HepG2 (cell line): ENCODE results near the gene SHQ1. TPM values are rescaled to one million over a fixed set of nuclear protein-coding genes. Genes with fewer than 3 reads are reported as not detected.

Experiments
- ARID2 ChIP-seq: sonication (generic); formaldehyde crosslinking; IDR thresholded peaks from 2 replicates; pipeline ENCODE4 v1.8.1; 2022; ENCODE audit warnings: mild to moderate bottlenecking, missing genetic modification reagents, borderline replicate concordance
- CEBPB ChIP-seq: IDR thresholded peaks from 2 replicates; pipeline ENCODE4 v1.6.1; 2011; ENCODE audit warnings: low read depth, low read length, improper control_type of control experiment, borderline replicate concordance
- EHMT2 ChIP-seq: fragments of 200-600 bp; sonication (generic); IDR thresholded peaks from 2 replicates; pipeline ENCODE4 v1.7.0; 2017; ENCODE audit warnings: antibody characterized with exemption, low read depth, low read length, borderline replicate concordance
- ERF ChIP-seq: IDR thresholded peaks from 2 replicates; pipeline ENCODE4 v1.6.1; 2018; ENCODE audit warnings: missing biosample characterization, missing genetic modification reagents
- MXI1 ChIP-seq: IDR thresholded peaks from 3 replicates; pipeline ENCODE4 v1.6.1; 2012; ENCODE audit warnings: low read depth, low read length, inconsistent platforms, borderline replicate concordance
- NRL ChIP-seq: sonication (generic); formaldehyde crosslinking; IDR thresholded peaks from 2 replicates; pipeline ENCODE4 v1.5.0; 2020; ENCODE audit warnings: missing genetic modification reagents, mild to moderate bottlenecking, moderate library complexity, borderline replicate concordance
- PHF21A ChIP-seq: sonication (generic); formaldehyde crosslinking; IDR thresholded peaks from 2 replicates; pipeline ENCODE4 v1.5.0; 2020; ENCODE audit warnings: mild to moderate bottlenecking, missing genetic modification reagents
- POLR2A ChIP-seq, 2 experiments: IDR thresholded peaks; 2 replicates each; pipeline ENCODE4 v1.6.1; 2011; ENCODE audit warnings: low read depth in 2 of 2, low read length in 2 of 2, mild to moderate bottlenecking in 1 of 2, moderate library complexity in 1 of 2; ENCODE audit not compliant: insufficient read depth in 1 of 2
- PRPF4 ChIP-seq: fragments of 200-400 bp; formaldehyde crosslinking; IDR thresholded peaks from 2 replicates; pipeline ENCODE4 v1.6.1; 2016; ENCODE audit warnings: low read length, low read depth; ENCODE audit not compliant: poor library complexity, severe bottlenecking
- SAP130 ChIP-seq: IDR thresholded peaks from 2 replicates; pipeline ENCODE4 v1.6.1; 2016; ENCODE audit warnings: low read depth
- SKI ChIP-seq: fragments of 450-650 bp; IDR thresholded peaks from one replicate; pipeline ENCODE4 v1.6.1; 2018; ENCODE audit warnings: mild to moderate bottlenecking; ENCODE audit not compliant: partially characterized antibody
- THRA ChIP-seq: sonication (generic); formaldehyde crosslinking; IDR thresholded peaks from 2 replicates; pipeline ENCODE4 v1.4.0; 2020; ENCODE audit warnings: missing genetic modification reagents, borderline replicate concordance
- TOPORS ChIP-seq: sonication (generic); formaldehyde crosslinking; IDR thresholded peaks from 2 replicates; pipeline ENCODE4 v1.8.0; 2023; ENCODE audit warnings: mild to moderate bottlenecking, missing genetic modification reagents
- XRCC5 ChIP-seq: fragments of 200-400 bp; formaldehyde crosslinking; optimal IDR thresholded peaks from 2 replicates; pipeline ENCODE3; 2017; ENCODE audit warnings: mild to moderate bottlenecking, low read length
- ZFP82 ChIP-seq: sonication (generic); formaldehyde crosslinking; IDR thresholded peaks from 2 replicates; pipeline ENCODE4 v1.5.1; 2020; ENCODE audit warnings: mild to moderate bottlenecking, missing genetic modification reagents, borderline replicate concordance
- ZFP90 ChIP-seq: sonication (generic); formaldehyde crosslinking; IDR thresholded peaks from 2 replicates; pipeline ENCODE4 v1.8.0; 2022; ENCODE audit warnings: missing genetic modification reagents, mild to moderate bottlenecking, inconsistent platforms, borderline replicate concordance
- ZNF224 ChIP-seq: sonication (generic); formaldehyde crosslinking; IDR thresholded peaks from 2 replicates; pipeline ENCODE4 v1.5.0; 2020; ENCODE audit warnings: mild to moderate bottlenecking, missing genetic modification reagents
- ZNF326 ChIP-seq: sonication (generic); formaldehyde crosslinking; IDR thresholded peaks from 2 replicates; pipeline ENCODE4 v1.4.0; 2020; ENCODE audit warnings: missing genetic modification reagents, borderline replicate concordance
- ZNF569 ChIP-seq: sonication (generic); formaldehyde crosslinking; IDR thresholded peaks from 2 replicates; pipeline ENCODE4 v1.5.0; 2020; ENCODE audit warnings: mild to moderate bottlenecking, missing genetic modification reagents, moderate library complexity, borderline replicate concordance
- polyA plus RNA-seq, 8 experiments: library from polyadenylated mRNA; depleted of rRNA in 3 of 8; stranded (reverse) in 7 of 8; unstranded in 1 of 8; fragments of >200 nt; fragmentation: Illumina TruSeq in 4 of 8; extraction: Trizol in 4 of 8; gene quantifications; 2 replicates each; pipeline versions ENCODE4 v1.2.1 to v1.2.3, GENCODE V29; 2011 to 2016; ENCODE audit warnings: low read depth in 4 of 8, missing spikeins in 1 of 8, mixed read lengths in 1 of 8; ENCODE audit not compliant: insufficient read depth in 1 of 8
- total RNA-seq, 5 experiments: library from RNA; depleted of rRNA; stranded (reverse); fragments of >200 nt; fragmentation: Illumina TruSeq; extraction: Trizol; gene quantifications; 2 replicates each; pipeline ENCODE4 v1.2.3, GENCODE V29; 2016; ENCODE audit warnings: low read depth in 1 of 5
- TF ChIP-seq, protein P1 (sequence below): sonication (generic); formaldehyde crosslinking; IDR thresholded peaks from 2 replicates; pipeline ENCODE4 v1.4.0; 2020; ENCODE audit warnings: mild to moderate bottlenecking, missing genetic modification reagents
- TF ChIP-seq, protein P2 (sequence below): sonication (generic); IDR thresholded peaks from 2 replicates; pipeline ENCODE4 v1.6.1; 2016; ENCODE audit warnings: low read depth, borderline replicate concordance
- TF ChIP-seq, protein P3 (sequence below): sonication (generic); formaldehyde crosslinking; IDR thresholded peaks from 2 replicates; pipeline ENCODE4 v1.4.0; 2020; ENCODE audit warnings: mild to moderate bottlenecking, missing genetic modification reagents, borderline replicate concordance

The SHQ1 gene
- total and polyA plus RNA-seq, 2 of the 13 experiments (the other 11 are each of a cell fraction or from before 2014, with no cell fraction given): 5.5 to 20.3 TPM

DNA sequence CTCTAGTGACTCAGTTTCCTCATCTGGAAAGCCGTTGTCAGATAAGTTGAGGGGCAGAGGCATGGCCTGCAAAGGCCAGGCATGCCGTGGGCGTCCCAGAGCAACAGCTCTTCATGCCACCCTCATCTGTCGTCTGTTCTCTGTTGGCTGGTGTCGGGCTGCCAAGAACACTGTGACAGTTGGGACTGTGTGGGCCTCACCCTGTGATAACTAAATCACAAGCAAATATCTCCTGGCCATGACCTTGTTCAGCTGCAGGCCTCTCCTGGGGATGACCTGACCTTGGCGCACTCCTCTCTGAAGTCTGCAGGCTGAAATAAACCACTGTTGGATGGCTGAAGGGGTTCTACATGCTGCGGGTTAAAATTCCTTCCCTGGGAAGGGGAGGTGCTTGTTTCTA lies 145.9 kb downstream of the SHQ1 start (continued):
- TF ChIP-seq, protein P1, sequence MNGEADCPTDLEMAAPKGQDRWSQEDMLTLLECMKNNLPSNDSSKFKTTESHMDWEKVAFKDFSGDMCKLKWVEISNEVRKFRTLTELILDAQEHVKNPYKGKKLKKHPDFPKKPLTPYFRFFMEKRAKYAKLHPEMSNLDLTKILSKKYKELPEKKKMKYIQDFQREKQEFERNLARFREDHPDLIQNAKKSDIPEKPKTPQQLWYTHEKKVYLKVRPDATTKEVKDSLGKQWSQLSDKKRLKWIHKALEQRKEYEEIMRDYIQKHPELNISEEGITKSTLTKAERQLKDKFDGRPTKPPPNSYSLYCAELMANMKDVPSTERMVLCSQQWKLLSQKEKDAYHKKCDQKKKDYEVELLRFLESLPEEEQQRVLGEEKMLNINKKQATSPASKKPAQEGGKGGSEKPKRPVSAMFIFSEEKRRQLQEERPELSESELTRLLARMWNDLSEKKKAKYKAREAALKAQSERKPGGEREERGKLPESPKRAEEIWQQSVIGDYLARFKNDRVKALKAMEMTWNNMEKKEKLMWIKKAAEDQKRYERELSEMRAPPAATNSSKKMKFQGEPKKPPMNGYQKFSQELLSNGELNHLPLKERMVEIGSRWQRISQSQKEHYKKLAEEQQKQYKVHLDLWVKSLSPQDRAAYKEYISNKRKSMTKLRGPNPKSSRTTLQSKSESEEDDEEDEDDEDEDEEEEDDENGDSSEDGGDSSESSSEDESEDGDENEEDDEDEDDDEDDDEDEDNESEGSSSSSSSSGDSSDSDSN: peak; percentile 21; the same call in 1 of the 2 replicates
- TF ChIP-seq CEBPB (no peak), EHMT2 (no peak), TOPORS (CRISPR knock-in tag) (0 out of 2 replicates have a peak, but pooled peaks have one; percentile 40), THRA (peak; percentile 83; the same call in 1 of the 2 replicates), SKI (peak; percentile 77), ARID2 (CRISPR knock-in tag) (no peak), ZFP90 (CRISPR knock-in tag) (no peak), ZNF569 (no peak), ZFP82 (CRISPR knock-in tag) (no peak), PHF21A (0 out of 2 replicates have a peak, but pooled peaks have one; percentile 18), ZNF326 (CRISPR knock-in tag) (no peak), SAP130 (CRISPR knock-in tag) (peak; percentile 43; the same call in 1 of the 2 replicates), MXI1 (no peak), PRPF4 (no peak), NRL (CRISPR knock-in tag) (no peak), ERF (CRISPR knock-in tag) (no peak), POLR2A (IDR thresholded peaks at IDR 0.05; ENCODE audit: insufficient read depth in 1 of 2, low read depth in 2 of 2, low read length in 2 of 2) (no peak), ZNF224 (CRISPR knock-in tag) (no peak), XRCC5 (no peak)
- TF ChIP-seq, protein P2, sequence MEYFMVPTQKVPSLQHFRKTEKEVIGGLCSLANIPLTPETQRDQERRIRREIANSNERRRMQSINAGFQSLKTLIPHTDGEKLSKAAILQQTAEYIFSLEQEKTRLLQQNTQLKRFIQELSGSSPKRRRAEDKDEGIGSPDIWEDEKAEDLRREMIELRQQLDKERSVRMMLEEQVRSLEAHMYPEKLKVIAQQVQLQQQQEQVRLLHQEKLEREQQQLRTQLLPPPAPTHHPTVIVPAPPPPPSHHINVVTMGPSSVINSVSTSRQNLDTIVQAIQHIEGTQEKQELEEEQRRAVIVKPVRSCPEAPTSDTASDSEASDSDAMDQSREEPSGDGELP: peak; percentile 60; the same call in 1 of the 2 replicates
- TF ChIP-seq, protein P3, sequence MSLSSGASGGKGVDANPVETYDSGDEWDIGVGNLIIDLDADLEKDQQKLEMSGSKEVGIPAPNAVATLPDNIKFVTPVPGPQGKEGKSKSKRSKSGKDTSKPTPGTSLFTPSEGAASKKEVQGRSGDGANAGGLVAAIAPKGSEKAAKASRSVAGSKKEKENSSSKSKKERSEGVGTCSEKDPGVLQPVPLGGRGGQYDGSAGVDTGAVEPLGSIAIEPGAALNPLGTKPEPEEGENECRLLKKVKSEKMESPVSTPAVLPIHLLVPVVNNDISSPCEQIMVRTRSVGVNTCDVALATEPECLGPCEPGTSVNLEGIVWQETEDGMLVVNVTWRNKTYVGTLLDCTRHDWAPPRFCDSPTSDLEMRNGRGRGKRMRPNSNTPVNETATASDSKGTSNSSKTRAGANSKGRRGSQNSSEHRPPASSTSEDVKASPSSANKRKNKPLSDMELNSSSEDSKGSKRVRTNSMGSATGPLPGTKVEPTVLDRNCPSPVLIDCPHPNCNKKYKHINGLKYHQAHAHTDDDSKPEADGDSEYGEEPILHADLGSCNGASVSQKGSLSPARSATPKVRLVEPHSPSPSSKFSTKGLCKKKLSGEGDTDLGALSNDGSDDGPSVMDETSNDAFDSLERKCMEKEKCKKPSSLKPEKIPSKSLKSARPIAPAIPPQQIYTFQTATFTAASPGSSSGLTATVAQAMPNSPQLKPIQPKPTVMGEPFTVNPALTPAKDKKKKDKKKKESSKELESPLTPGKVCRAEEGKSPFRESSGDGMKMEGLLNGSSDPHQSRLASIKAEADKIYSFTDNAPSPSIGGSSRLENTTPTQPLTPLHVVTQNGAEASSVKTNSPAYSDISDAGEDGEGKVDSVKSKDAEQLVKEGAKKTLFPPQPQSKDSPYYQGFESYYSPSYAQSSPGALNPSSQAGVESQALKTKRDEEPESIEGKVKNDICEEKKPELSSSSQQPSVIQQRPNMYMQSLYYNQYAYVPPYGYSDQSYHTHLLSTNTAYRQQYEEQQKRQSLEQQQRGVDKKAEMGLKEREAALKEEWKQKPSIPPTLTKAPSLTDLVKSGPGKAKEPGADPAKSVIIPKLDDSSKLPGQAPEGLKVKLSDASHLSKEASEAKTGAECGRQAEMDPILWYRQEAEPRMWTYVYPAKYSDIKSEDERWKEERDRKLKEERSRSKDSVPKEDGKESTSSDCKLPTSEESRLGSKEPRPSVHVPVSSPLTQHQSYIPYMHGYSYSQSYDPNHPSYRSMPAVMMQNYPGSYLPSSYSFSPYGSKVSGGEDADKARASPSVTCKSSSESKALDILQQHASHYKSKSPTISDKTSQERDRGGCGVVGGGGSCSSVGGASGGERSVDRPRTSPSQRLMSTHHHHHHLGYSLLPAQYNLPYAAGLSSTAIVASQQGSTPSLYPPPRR (CRISPR knock-in tag): peak; percentile 67; the same call in 1 of the 2 replicates
